HCT116 (cell line): ENCODE data around the gene RNF212B. TPM values are rescaled to one million over a fixed set of nuclear protein-coding genes. Genes with fewer than 3 reads are reported as not detected.

Source experiments
- ATAC-seq: fragments of 200-7000 bp; cut with Tn5 transposase; 2 replicates; pipeline ENCODE4 v1.9.1; 2020; ENCODE audit warnings: mild to moderate bottlenecking, moderate library complexity
- BruUV-seq: library from RNA; stranded (reverse); fragments of 400-500 nt; replicated peaks from 2 replicates; lab custom pipeline; 2021; lab: Mats Ljungman, UMichigan
- CTCF ChIA-PET: fragments of 300-600 bp; sonication (Branson Sonifier 250); formaldehyde crosslinking; loops from one replicate; lab custom pipeline; 2021; ENCODE audit warnings: antibody characterized with exemption; lab: Charles Lee
- POLR2A ChIA-PET: fragments of 300-600, 350-600 bp; sonication (Branson Sonifier 250); formaldehyde crosslinking; loops from one replicate; lab custom pipeline; 2021; ENCODE audit warnings: antibody characterized with exemption; lab: Charles Lee
- RAD21 ChIA-PET, 2 experiments: fragments of 300-600 bp; sonication (Branson Sonifier 250); formaldehyde crosslinking; loops; one replicate each; lab custom pipeline; 2023; ENCODE audit warnings: low total read pairs in 2 of 2; ENCODE audit not compliant: uncharacterized antibody in 2 of 2, unreplicated experiment in 2 of 2, low non-redundant PET in 1 of 2; lab: Charles Lee
- DNase-seq: peaks from one replicate; pipeline ENCODE4 v3.0.0-alpha.2; 2010; ENCODE audit warnings: low read depth, low spot score
- H2AFZ ChIP-seq: fragments of 200-600 bp; shearing (Covaris generic), sonication (generic); 2 replicates; pipeline ENCODE4 v1.6.1; 2017; ENCODE audit warnings: low read depth, mixed run types, mixed read lengths, antibody characterized with exemption, low read length; ENCODE audit not compliant: poor library complexity, severe bottlenecking
- H3K27ac ChIP-seq: 2 replicates; pipeline ENCODE4 v1.5.1; 2012; ENCODE audit warnings: low read depth, low read length
- H3K27me3 ChIP-seq: fragments of 200-600 bp; sonication (generic); 2 replicates; pipeline ENCODE4 v1.6.1; 2016; ENCODE audit warnings: mixed run types, low read length, mixed read lengths; ENCODE audit not compliant: insufficient read depth
- H3K36me3 ChIP-seq, 2 experiments: fragments of 200-500 bp in 1 of 2; fragments of 200-600 bp in 1 of 2; sonication (Bioruptor generic) in 1 of 2; sonication (generic) in 1 of 2; 2 replicates each; pipeline versions ENCODE4 v1.5.1 to v1.6.1; 2014 to 2016; ENCODE audit warnings: low read length in 2 of 2, inconsistent platforms in 1 of 2, mixed read lengths in 1 of 2, mixed run types in 1 of 2; ENCODE audit not compliant: insufficient read depth in 2 of 2, control insufficient read depth in 1 of 2
- H3K4me1 ChIP-seq, 2 experiments: fragments of 200-600 bp in 1 of 2; sonication (generic) in 1 of 2; 2 replicates each; pipeline versions ENCODE4 v1.5.1 to v1.6.1; 2012 to 2017; ENCODE audit warnings: low read length in 2 of 2, inconsistent platforms in 1 of 2, mild to moderate bottlenecking in 1 of 2, mixed read lengths in 1 of 2, mixed run types in 1 of 2, moderate library complexity in 1 of 2; ENCODE audit not compliant: insufficient read depth in 2 of 2, control insufficient read depth in 1 of 2
- H3K4me2 ChIP-seq: fragments of 200-600 bp; sonication (generic); 2 replicates; pipeline ENCODE4 v1.6.1; 2017; ENCODE audit warnings: mixed run types, low read length, mixed read lengths
- H3K4me3 ChIP-seq, 2 experiments: fragments of 200-600 bp in 1 of 2; sonication (generic) in 1 of 2; replicated peaks in 1 of 2; 2 replicates each; pipeline ENCODE4 v1.5.1; 2011 to 2016; ENCODE audit warnings: low read length in 2 of 2, control low read depth in 1 of 2, low read depth in 1 of 2, mild to moderate bottlenecking in 1 of 2, mixed read lengths in 1 of 2, mixed run types in 1 of 2
- H3K79me2 ChIP-seq: fragments of 200-600 bp; sonication (generic); 2 replicates; pipeline ENCODE4 v1.6.1; 2017; ENCODE audit warnings: mild to moderate bottlenecking, mixed run types, low read length, moderate library complexity, mixed read lengths; ENCODE audit not compliant: insufficient read depth
- H3K9ac ChIP-seq: fragments of 200-600 bp; sonication (generic); 2 replicates; pipeline ENCODE4 v1.6.1; 2016; ENCODE audit warnings: low read length, mixed read lengths
- H3K9me2 ChIP-seq: fragments of 200-600 bp; sonication (generic), shearing (Covaris generic); 2 replicates; pipeline ENCODE4 v1.6.1; 2017; ENCODE audit warnings: mixed run types, mild to moderate bottlenecking, moderate library complexity; ENCODE audit not compliant: insufficient read depth
- H3K9me3 ChIP-seq, 2 experiments: fragments of 200-500 bp in 1 of 2; fragments of 200-600 bp in 1 of 2; sonication (Bioruptor generic) in 1 of 2; sonication (generic) in 1 of 2; 2 replicates each; pipeline ENCODE4 v1.6.1; 2014 to 2017; ENCODE audit warnings: low read length in 2 of 2, mixed read lengths in 2 of 2, inconsistent platforms in 1 of 2, low read depth in 1 of 2, mild to moderate bottlenecking in 1 of 2, mixed run types in 1 of 2, moderate library complexity in 1 of 2; ENCODE audit not compliant: control insufficient read depth in 1 of 2, insufficient read depth in 1 of 2
- H4K20me1 ChIP-seq: fragments of 200-600 bp; sonication (generic), shearing (Covaris generic); 2 replicates; pipeline ENCODE4 v1.6.1; 2017; ENCODE audit warnings: mixed run types, mild to moderate bottlenecking, moderate library complexity; ENCODE audit not compliant: insufficient read depth
- ATF3 ChIP-seq: IDR thresholded peaks from 2 replicates; pipeline ENCODE4 v1.6.1; 2012
- CBX3 ChIP-seq: IDR thresholded peaks from 2 replicates; pipeline ENCODE4 v1.6.1; 2012; ENCODE audit warnings: low read depth
- CEBPB ChIP-seq: IDR thresholded peaks from 2 replicates; pipeline ENCODE4 v1.6.1; 2012; ENCODE audit warnings: low read depth
- EGR1 ChIP-seq: IDR thresholded peaks from 2 replicates; pipeline ENCODE4 v1.6.1; 2012; ENCODE audit warnings: low read depth
- ELF1 ChIP-seq: IDR thresholded peaks from 2 replicates; pipeline ENCODE4 v1.6.1; 2012; ENCODE audit warnings: low read depth, borderline replicate concordance
- EZH2 ChIP-seq: fragments of 200-600 bp; sonication (generic); IDR thresholded peaks from 2 replicates; pipeline ENCODE4 v1.6.1; 2017; ENCODE audit warnings: antibody characterized with exemption, mixed run types
- EZH2phosphoT487 ChIP-seq: fragments of 200-600 bp; IDR thresholded peaks from 2 replicates; pipeline ENCODE4 v1.6.1; 2018; ENCODE audit warnings: antibody characterized with exemption, borderline replicate concordance
- FOSL1 ChIP-seq: IDR thresholded peaks from 2 replicates; pipeline ENCODE4 v1.6.1; 2012; ENCODE audit warnings: low read depth
- POLR2A ChIP-seq: IDR thresholded peaks from 2 replicates; pipeline ENCODE4 v1.7.0; 2011; ENCODE audit warnings: borderline replicate concordance; ENCODE audit not compliant: insufficient read depth, insufficient read length; ENCODE audit errors: extremely low read depth
- RAD21 ChIP-seq: IDR thresholded peaks from 2 replicates; pipeline ENCODE4 v1.6.1; 2012; ENCODE audit warnings: low read depth, mild to moderate bottlenecking
- SP1 ChIP-seq: IDR thresholded peaks from 2 replicates; pipeline ENCODE4 v1.6.1; 2012; ENCODE audit warnings: low read depth
- SRF ChIP-seq: IDR thresholded peaks from 2 replicates; pipeline ENCODE4 v1.6.1; 2012; ENCODE audit warnings: low read depth
- TCF7L2 ChIP-seq: IDR thresholded peaks from 2 replicates; pipeline ENCODE4 v1.7.0; 2011; ENCODE audit warnings: borderline replicate concordance, inconsistent platforms; ENCODE audit not compliant: insufficient read depth, insufficient read length; ENCODE audit errors: extremely low read depth
- YY1 ChIP-seq: IDR thresholded peaks from 2 replicates; pipeline ENCODE4 v1.6.1; 2011; ENCODE audit warnings: low read length, low read depth, moderate library complexity, mild to moderate bottlenecking; ENCODE audit not compliant: insufficient replicate concordance; ENCODE audit errors: extremely low read depth
- ZFX ChIP-seq: fragments of 450-650 bp; IDR thresholded peaks from 2 replicates; pipeline ENCODE4 v1.6.1; 2017
- ZNF274 ChIP-seq: fragments of 200-500 bp; sonication (Bioruptor generic); IDR thresholded peaks from 2 replicates; pipeline ENCODE4 v1.6.1; 2014; ENCODE audit warnings: mild to moderate bottlenecking, low read depth, low read length, inconsistent platforms
- intact Hi-C: fragments of 100-400 bp; cut with micrococcal nuclease; formaldehyde crosslinking; loops from 2 replicates; pipeline ENCODE4 v1.10.0; 2022
- total RNA-seq: library from RNA; stranded (reverse); gene quantifications from one replicate; pipeline ENCODE4 v1.2.1, GENCODE V29; 2021; ENCODE audit not compliant: unreplicated experiment
- TF ChIP-seq, protein P1 (sequence below): IDR thresholded peaks from 2 replicates; pipeline ENCODE4 v1.6.1; 2012; ENCODE audit warnings: low read depth
- TF ChIP-seq, protein P2 (sequence below): IDR thresholded peaks from 2 replicates; pipeline ENCODE4 v1.6.1; 2012

RNF212B gene
- total RNA-seq, 1 experiment from 2014 or later = not detected

DNA sequence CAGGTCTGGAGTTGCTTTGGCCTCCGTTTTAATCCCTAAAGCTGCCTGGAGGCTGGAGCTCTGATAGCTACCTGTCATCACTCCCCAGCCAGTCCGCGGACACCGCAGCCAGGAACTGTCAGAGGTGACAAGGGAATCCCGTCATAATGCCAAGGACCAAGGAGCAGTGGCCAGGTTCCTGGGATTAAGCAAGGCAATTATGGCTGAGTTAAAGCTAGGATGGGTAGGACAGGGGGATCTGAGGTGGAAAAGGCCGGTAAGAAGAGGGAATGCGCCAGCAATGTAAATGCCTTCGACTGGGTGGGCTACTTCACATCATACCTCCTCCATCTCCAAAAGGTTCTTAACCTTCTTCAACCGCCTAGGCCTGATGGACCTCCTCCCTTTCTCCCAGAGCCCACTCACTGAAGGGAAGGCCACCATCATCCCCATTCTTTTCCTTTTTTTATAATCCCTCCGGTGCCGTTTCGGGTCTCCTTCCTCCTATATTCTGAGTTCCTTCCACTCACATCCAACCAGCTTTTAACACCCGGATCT lies 63.0 kb downstream of the RNF212B start:
- no peaks in the 10 kb centered on the region for H3K9me2 ChIP-seq
- RAD21 ChIA-PET = interaction anchor here (0.6 to 1.1 kb wide), 2 partner anchors 57 to 180 kb away, joined by 3 to 8 read pairs; no protein-coding TSS in a partner anchor
- H4K20me1 ChIP-seq = no peaks in the 10 kb centered on the region
- peak overlapping the region; percentile 95 for H3K4me2 ChIP-seq
- H3K4me3 ChIP-seq = peak overlapping the region; percentile 49 to 64
- H3K79me2 ChIP-seq = no peaks in the 10 kb centered on the region
- no peak for DNase-seq
- intact Hi-C loops = loop anchor here (10.0 kb wide), 1 partner anchor 316 kb away; the partner anchor contains the start of gene AJUBA
- H3K9me3 ChIP-seq = no peaks in the 10 kb centered on the region
- H3K27me3 ChIP-seq = no peaks in the 10 kb centered on the region
- H3K9ac ChIP-seq = peak overlapping the region; percentile 82
- H2AFZ ChIP-seq = no peak overlapping the region
- BruUV-seq = TSS peak; percentile 76
- peak overlapping the region; percentile 96 for H3K27ac ChIP-seq
- no peak for TF ChIP-seq CBX3
- TF ChIP-seq ELF1 = no peak
- no peak for TF ChIP-seq SRF
- no peak for TF ChIP-seq EZH2
- no peak for TF ChIP-seq CEBPB
- TF ChIP-seq YY1 = no peak
- TF ChIP-seq RAD21 = no peak
- TF ChIP-seq SP1 = no peak
- no peak for TF ChIP-seq FOSL1
- TF ChIP-seq, protein P1, sequence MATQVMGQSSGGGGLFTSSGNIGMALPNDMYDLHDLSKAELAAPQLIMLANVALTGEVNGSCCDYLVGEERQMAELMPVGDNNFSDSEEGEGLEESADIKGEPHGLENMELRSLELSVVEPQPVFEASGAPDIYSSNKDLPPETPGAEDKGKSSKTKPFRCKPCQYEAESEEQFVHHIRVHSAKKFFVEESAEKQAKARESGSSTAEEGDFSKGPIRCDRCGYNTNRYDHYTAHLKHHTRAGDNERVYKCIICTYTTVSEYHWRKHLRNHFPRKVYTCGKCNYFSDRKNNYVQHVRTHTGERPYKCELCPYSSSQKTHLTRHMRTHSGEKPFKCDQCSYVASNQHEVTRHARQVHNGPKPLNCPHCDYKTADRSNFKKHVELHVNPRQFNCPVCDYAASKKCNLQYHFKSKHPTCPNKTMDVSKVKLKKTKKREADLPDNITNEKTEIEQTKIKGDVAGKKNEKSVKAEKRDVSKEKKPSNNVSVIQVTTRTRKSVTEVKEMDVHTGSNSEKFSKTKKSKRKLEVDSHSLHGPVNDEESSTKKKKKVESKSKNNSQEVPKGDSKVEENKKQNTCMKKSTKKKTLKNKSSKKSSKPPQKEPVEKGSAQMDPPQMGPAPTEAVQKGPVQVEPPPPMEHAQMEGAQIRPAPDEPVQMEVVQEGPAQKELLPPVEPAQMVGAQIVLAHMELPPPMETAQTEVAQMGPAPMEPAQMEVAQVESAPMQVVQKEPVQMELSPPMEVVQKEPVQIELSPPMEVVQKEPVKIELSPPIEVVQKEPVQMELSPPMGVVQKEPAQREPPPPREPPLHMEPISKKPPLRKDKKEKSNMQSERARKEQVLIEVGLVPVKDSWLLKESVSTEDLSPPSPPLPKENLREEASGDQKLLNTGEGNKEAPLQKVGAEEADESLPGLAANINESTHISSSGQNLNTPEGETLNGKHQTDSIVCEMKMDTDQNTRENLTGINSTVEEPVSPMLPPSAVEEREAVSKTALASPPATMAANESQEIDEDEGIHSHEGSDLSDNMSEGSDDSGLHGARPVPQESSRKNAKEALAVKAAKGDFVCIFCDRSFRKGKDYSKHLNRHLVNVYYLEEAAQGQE = no peak
- no peak for TF ChIP-seq ATF3
- TF ChIP-seq, protein P2, sequence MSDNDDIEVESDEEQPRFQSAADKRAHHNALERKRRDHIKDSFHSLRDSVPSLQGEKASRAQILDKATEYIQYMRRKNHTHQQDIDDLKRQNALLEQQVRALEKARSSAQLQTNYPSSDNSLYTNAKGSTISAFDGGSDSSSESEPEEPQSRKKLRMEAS = no peak
- TF ChIP-seq EZH2phosphoT487 = no peak
- no peak for TF ChIP-seq POLR2A
- TF ChIP-seq ZFX = no peak
- no peak for TF ChIP-seq EGR1
- TF ChIP-seq ZNF274 = no peak
- no peak for TF ChIP-seq TCF7L2
- CTCF ChIA-PET = interaction anchor here (1.2 to 4.8 kb wide), 6 partner anchors 8 to 180 kb away, joined by 4 to 27 read pairs (median 10); partner anchors contain the start of genes HOMEZ and PABPN1
- H3K36me3 ChIP-seq = no peaks in the 10 kb centered on the region
- POLR2A ChIA-PET = interaction anchor here (0.7 to 1.7 kb wide), 4 partner anchors 9 to 191 kb away, joined by 3 to 4 read pairs (median 3); partner anchors contain the start of gene PABPN1
- H3K4me1 ChIP-seq = peaks cover 13 to 34% of the 10 kb centered on the region in 2 experiments
- no peak for ATAC-seq
